HT-29 (cell line): ENCODE results near the gene POU2F2. TPM values are rescaled to one million over a fixed set of nuclear protein-coding genes. Genes with fewer than 3 reads are reported as not detected.
A peak's percentile ranks its signal among the peaks of the same experiment; 100 is the strongest.

Experiments used
- DNase-seq: peaks from one replicate; pipeline ENCODE4 v3.0.0-alpha.2; 2015; ENCODE audit warnings: low spot score
- total RNA-seq: library from RNA; depleted of rRNA; stranded (reverse); fragments of >200 nt; shearing (Covaris generic); gene quantifications from 2 replicates; pipeline ENCODE4 v1.2.3, GENCODE V29; 2014

POU2F2 gene
- total RNA-seq, 1 experiment from 2014 or later = 0.03 TPM

DNA sequence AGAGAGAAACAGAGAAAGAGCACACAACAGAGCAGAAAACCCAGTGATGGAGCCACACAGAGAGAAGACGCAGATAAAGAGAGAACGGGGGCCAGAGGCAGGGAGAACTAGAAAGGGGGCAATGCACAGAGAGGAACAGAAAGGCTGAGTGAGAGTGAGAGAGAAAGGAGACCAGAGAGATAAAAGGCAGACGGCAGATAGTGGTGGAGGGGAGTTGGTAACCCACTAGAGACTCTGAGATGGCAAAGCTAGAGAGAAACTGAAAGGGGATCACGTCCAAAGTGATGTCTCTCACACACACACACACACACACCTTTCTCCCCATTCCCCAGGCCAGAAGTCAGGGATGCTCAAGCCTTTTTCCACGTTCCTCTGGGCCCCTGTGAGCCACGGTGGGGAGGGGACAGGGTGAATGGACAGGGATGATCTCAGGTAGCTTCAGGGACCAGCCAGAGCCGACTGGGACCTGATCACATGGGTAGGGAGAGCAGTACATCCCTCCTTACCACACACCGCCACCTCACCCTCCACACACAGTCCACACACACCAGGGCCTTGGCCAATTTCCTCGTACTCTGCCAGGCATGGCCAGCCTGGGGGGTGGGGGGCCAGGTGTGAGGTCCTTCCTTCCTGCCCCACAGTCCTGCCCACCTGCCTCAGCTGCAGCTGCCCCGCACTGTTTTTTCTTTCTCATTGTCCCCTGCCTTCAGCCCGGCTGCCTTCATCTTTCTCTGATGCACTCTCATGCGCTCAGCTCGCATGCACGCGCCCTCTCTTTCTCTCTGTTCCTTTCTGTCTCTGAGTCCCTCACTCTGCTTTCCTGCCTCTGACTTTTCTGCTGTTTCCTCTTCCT lies 22.5 kb upstream of the POU2F2 start:
- no peak for DNase-seq

DNA sequence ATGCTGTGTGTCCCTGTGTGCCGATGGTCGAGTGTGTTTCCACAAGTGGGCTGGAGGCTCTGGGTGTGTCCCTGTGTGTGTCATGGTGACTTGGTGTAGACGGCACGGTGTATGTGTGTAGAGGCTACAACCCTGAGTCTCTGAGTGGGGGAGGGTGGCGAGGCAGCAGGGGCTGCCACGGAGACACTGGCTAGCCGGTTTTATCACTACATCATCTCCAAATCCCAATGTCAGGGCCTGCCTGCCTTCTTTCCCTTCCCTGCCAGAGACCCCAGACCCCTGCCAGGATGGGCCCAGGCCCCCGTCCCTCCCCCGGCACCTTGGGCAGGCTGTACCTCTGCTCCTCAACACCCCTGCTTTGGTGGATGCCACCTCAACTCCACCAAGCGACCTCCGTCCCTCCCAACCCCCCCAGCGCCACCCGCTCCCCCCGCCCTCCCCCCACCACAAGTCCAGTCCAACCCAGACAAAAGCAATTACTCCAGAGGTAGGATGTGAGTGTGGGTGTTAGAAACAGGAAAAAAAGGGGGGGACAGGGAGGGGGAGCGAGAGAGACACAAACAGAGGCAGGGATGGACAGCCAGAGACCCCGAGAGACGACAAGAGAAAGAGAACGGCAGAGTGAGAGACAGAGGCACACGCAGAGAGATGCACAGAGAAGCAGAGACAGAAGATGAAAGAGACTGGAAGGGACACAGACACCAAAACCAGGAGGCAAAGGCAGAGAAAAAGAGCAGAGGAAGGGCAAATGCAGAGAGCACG lies 21.6 kb upstream of the POU2F2 start:
- DNase-seq = no peak

DNA sequence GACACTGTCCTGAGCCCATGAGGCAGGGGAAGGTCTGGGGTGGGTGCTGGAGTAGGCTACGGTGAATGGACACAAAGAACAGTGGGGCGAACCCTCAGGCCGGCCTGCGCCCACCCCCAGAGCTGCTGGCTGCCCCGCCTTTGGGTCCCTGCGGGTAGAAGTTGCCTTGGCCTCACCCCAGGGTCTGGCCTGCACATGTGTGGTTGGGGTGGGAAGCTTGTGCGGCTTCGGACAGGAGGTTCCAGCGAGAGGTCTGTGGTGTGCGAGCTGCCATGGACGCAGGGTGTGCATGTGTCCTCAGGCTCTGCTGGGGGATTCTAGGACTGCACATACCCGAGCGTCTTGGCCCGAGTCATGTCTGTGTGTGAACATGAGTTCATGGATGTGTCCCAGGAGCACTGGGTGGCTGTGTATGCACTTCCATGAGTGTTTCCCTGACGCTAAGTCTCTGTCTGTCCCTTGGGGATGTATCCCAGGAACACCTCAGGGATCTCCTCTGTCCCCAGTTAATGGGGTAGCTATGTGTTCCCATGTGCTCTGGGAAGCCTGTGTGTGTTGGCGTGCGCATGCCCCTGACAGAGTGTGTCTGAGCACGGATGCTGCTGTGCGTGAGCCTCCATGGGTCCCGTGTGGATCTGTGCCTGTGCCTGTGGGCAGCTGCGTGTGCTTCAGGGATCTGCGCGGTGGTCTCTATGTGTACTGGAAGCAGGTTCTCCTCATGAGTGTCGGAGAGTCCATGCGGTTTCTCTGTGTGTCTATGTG lies 20.8 kb upstream of the POU2F2 start:
- DNase-seq = no peak

DNA sequence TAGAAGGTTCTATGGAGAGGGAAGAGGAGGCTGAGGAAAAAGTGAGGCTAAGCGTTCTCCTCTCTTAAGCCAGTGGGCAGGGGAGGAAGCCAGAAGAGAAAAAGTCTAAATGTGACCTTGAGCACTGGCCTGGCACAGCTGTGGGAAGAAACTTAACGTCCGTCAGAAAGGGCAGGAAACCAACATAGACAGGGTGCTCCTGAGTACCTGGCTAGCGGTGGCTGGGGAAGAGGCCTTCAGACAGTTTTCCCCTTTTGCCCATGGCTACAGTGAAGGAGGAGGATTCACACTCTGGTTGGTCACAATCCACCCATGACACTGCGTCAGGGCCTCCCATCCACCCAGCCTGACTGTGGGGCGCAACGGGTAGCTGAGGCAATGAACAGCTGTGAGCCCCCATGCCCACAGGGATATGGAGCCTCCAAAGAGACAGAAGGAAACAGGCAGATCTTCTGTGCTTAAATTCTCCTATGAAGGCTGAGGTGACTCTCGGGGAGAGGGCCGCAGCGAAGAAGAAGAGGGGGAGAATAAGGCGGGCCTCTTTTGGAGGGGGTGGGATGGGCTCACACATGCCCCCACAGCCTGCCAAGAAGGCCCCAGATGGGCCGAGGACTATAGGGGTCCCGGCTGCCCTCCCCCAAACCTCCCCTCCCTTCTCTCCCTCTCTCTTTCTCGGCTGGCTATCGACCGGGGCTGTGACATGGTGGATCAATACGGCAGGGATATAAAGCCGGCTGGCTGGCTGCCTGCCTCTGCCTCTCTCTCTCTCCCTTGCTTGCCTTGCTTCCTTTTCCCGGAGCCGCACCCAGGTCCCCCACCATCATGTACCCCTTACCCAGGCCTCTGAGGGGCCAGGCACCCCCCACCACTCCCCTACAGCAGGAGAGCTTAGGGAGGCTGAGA lies 19.8 kb upstream of the POU2F2 start:
- DNase-seq = no peak

DNA sequence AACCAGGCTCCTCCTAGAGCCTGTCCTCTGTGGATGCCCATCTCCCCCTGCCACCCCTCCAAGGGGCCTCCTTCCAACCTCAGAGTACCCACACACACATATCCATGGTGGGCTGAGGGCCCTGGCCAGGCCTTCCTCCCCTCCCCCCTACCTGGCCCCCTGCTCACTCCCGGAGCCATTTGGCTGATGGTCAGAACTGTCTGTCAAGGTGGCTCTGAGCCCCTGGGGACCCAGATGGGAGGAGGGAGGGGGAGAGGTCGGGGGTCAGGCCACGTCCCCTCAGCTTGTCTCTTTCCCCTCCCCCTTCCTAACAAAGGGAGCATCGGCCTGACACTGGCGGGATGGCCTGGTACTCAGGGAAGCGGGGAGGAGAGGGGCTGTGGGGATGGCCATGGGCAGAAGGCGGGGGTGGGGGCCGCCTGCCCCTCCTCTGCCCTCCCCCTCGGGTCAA lies 18.7 kb upstream of the POU2F2 start:
- DNase-seq = no peak

DNA sequence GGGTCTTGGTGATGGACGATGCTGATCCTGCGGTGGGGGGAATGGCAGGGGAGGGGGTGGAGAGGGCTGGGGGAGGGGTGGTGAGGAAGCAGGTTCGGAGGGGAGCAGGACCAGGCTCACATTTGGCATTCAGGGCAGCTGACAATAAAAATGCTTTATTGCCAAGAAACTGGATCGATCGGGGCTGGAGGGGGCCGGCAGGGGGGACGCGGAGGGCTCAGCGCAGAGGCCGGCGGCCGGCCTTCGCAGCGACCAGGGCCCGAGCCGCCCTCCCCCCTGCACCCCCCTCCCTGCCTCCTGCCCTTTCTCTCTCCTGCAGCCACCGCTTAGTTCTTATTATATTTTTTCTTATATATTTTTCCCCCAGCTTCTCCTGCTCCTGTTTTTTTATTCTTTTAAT lies 18.1 kb upstream of the POU2F2 start:
- DNase-seq = no peak

DNA sequence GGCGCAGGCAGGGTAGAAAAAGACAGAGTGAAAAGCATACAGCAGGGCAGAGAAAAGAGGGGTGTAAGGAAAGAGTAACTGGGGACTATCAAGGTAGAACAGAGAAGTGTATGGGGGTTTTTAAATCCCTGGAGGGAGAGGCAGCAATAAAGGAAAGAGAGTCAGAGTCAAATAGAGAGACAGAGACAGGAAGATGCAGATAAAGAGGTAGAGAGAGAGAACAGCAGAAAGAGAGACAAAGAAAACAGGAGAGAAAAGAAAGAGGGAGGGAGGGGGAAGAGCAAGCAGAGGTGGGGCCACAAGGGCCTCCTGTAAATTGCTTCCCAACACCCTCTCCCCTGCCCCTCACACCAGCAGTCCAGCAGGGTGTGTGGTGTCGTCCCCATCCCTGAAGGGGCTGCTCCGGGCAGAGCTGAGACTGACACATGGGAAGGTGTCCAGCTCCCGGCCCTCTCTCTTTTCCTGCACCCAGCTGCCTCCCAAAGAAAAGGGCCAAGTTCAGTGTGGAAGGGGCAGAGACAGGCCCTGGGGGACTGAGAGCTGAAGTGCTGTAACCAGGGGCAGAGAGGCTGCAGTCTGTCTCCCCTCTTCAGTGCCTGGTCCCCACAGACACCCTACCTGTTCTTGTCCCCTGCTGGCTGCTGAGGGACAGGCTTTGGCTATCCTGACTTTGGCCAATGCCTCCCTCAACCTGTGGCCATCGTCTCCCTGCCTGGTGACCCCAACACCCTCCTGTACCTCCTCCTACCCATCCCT lies 17.4 kb upstream of the POU2F2 start:
- no peak for DNase-seq

DNA sequence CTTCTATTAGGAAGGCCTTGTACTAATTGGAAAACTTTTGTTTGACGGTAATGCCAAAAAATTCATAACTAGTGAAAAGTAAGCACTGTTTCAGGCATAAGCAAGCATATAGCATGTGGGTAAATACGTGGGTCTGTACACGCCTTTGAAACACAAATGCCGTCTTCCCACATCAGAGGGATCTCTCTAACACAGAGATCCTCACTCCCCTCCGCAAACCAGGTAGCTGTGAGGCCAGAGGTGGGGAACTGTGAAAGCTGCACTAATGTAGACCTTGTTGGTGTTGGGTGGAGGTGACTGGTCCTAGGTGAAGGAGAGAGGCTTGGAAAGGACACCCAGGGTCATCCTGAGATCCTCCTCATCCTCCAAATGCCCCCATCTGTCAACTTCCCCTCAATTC lies 16.0 kb upstream of the POU2F2 start:
- no peak for DNase-seq

DNA sequence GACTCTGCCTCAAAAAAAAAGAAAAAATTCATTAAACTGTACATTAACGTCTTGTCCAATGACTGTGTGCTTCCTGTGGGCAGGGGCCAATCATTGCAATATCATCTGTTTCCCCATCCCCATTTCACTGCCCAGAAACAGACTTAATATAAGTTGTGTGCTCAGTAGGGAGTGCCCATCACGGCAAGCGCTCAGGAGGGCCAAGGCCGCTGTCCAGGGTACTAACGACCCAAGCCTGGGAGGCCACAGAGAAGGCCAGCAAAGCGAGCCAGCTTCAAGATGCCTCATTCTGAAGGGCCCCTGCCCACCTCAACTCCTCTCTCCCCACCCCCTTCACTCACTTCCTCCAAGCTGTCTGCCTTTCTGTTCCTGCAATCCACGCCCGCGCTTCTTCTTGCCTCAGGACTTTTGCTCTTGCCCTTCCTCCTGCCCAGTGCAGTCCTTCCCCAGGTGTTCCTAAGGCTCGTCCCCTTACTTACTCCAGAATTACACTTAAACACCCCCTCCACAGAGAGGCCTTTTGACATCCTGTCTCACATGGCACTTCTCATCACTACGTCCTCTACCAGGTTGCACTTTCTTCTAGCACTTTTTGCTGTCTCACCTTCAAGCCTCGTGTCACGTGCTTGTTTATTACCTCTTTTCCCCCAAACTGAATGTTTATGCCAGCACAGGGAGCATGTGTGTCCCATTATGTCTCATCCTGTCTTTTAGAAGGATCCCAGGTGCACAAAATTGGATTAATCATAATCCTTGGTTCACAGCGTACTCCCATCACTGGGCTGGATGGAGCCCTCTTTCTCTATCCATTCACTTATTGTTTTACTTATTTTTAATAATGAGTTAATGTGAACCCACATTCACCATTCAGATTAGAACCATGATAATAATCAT lies 11.3 kb upstream of the POU2F2 start:
- DNase-seq = peak; percentile 54

DNA sequence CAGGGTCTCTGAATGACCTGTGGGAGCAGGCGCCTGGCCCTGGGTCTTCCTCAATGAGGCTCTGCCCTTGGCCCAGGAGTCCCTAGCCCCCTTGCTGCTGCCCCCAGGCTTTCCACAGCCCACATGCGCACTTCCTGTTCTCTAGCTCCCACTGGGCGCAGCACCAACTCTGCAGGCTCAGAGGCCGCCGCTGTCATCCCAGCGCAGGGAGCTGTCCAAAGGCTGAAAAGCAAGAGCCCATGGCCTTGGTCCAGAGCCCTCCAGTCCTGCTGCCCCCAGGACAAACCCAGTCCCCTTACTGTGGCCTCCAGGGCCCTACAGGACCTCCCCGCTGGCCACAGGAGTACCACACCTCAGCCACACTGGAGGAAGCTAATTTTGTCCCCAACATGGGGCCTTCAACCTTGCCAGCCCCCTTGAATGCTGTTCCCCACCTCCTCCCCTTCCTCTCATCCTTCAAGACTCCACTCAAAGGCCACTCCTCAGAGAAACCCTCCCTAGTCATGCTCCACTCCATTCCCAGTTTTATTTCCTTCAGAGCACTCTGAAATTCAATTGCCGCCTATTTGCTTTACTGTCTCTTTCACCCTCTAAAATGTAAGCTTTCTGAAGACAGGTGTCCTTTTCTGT lies 8.0 kb upstream of the POU2F2 start:
- DNase-seq = peak; percentile 74

DNA sequence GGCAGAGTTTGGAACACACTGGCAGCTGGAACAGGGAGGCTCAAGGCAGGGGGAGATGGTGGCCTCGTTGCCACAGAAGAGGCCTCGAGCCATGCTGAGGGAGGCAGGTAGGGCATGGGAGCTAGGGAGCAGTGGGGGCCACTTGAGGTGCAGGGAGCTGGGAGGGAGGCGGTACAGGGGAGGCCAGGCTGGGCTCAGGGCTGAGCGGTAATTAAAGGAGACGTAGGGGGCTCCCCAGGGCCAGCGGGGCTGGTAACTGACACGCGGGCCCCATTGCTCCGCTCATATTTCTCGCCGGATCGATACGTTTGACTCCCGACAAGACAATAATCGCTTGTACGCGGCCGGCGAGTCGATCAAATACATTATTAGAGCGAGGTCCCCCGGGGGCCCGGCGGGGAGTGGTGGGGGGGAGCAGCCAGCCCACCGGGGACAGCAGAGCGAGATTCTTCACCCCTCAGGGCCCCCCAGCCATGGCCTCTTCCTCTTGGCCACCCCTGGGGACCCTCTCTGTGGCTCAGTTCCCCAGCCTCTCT lies 2.4 kb upstream of the POU2F2 start:
- DNase-seq = no peak

DNA sequence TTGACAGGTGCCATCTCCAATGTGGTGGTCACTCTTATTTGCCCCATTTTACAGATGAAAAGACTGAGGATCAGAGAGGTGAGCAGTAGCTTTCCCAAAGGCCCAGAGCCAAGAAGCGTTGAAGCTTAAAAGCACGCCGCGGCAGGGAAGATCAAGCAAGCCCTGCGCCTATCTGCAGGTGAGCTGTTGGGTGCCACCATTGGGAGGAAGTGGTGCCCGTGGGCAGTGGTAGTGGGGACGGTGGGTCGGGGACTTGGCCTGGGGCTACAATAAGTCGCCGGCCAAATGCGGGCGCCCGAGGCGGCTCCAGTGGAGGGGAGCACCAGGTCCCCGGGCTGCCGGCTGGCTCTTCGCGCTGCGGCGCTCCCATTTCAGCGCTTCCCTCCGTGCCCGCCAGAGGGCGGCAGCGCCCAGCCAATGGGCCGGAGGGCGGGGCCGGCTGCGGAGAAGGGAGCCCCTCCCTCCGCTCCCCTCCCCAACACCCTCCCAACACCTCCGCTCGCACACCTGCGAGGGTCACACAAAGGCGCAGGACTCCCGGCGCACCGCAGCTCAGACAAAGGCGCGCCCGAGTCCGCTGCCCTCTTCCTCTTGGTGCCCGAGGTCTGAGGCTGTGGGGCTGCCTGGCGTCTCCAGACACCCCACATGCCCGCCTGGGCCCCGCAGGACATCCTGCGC lies 744 bp upstream of the POU2F2 start:
- DNase-seq = peak; percentile 91

DNA sequence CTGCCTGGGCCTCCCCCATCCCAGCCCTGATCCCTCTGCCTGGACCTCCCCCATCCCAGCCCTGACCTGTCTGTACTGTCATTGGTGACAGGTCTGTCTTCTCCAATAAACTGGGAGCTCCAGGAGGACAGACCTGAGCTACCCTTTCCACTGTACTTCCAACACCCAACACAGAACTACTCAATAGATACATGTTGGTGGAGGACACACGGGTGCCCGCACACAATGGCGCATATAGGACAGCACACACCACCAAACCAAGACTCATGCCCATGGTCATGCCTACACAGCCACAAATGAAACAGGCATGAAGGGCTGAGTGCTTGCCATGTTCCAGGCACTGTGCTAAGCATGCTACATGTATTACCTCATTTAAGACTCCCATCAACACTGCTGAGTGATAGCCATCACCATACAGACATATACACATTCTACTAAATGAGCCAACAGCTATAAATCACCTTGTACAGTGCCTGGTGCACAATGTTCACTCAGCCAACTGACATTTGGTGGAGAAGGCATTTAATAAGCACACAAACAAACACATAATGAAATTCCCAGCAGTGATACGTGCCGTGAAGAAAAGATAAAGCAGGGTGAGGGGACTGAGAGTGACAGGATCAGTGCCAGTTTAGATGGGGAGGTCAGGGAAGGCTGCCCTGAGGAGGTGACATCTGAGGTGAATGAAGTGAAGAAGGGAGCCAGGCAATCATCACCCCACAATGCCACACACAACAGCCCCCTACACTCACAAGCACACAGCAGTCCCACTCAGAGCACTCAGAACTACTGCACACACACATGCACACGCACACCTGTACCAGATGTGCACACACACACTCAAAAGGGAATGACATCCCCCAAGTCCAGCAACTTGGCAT lies 857 bp downstream of the POU2F2 start:
- no peak for DNase-seq

DNA sequence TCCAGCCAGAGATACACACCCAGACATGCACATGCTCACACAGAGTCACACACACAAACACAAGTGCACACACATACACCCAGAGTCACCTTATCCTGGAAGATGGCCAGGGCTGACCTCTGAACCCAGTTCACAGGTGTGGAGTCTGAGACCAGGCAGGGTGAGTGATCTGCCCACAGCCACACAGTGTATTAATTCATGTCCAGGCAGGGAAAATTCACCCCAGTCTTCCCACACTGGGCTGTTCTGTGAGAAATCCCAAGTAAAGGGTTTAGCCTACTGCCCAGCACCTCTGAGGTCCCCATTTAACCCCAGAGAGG lies 2.0 kb downstream of the POU2F2 start:
- no peak for DNase-seq

DNA sequence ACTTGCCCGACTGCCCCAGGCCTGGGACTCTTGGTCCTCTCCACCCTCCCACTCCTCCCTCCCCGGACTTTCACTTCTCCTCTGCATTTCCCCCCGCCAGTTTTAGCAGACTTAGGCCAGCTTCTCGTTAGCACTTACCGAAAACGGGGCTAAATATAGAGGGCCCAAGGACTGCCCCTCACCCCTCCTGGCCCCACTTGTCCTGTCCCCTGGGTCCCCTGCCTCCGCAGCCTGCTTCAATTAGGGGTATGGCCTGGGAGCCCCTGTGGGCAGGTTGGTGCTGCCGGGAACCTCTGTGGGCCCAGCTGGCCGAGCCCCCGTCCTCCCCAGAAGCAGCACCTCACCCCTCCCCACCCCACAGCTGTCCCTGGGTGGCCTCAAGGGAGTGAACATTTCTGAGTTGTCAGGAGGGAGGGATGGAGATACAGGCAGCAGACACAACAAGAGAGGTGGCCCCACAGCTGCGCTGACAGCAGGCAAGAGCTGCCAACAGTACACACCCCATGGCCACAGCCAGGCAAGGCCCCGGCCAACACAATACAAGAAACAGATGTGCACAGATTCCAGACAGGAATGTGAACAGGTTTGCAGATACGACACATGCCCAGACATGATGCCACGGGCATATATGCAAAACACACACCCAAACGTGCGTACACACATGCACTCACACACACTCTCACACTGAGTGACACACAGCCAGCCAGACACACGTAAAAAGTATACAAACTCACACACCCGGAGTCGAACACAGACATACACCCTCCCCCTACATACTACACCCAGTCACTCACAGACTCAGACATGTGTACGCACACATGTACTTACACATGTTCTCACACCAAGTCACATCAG lies 2.6 kb downstream of the POU2F2 start:
- no peak for DNase-seq

DNA sequence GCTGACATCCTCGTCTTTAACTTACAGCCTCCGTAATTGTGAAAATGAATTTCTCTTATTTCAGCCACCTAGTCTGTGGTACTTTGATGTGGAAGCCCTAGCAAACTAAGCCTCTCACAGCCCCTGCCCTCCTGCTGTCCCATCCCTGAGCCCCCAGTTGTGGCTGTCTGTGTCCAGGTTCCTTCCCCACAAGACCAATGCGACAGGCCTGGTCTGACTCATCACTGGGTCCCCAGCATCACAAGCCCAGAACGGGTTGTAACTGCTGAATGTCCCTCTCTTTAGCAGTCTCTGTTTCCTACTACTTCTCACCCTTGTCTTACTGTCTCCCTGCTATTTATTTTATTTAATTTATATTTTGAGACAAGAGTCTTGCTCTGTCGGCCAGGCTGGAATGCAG lies 5.7 kb downstream of the POU2F2 start:
- DNase-seq = no peak
